DOHH2 (cell line): Measurements from ENCODE around the gene C1RL.

ENCODE experiments used
- H3F3A ChIP-seq: fragments of 200-600 bp; sonication (generic), shearing (Covaris generic); 2 replicates; pipeline ENCODE4 v1.6.0; 2016; ENCODE audit warnings: antibody characterized with exemption, mild to moderate bottlenecking; ENCODE audit not compliant: control insufficient read depth, insufficient read depth
- H3K27ac ChIP-seq: fragments of 200-600 bp; sonication (generic); 2 replicates; pipeline ENCODE4 v1.5.1; 2014; ENCODE audit warnings: low read depth, mild to moderate bottlenecking, low read length, moderate library complexity
- H3K27me3 ChIP-seq: fragments of 200-600 bp; sonication (generic); 2 replicates; pipeline ENCODE4 v1.6.1; 2014; ENCODE audit warnings: mild to moderate bottlenecking, low read length, mixed read lengths; ENCODE audit not compliant: control insufficient read depth
- H3K36me3 ChIP-seq: fragments of 200-600 bp; sonication (generic); 2 replicates; pipeline ENCODE4 v1.6.1; 2014; ENCODE audit warnings: mild to moderate bottlenecking, low read length, moderate library complexity, mixed read lengths; ENCODE audit not compliant: control insufficient read depth
- H3K4me1 ChIP-seq: fragments of 200-600 bp; sonication (generic); 2 replicates; pipeline ENCODE4 v1.6.1; 2014; ENCODE audit warnings: mild to moderate bottlenecking, low read length, mixed read lengths; ENCODE audit not compliant: control insufficient read depth
- H3K4me2 ChIP-seq: fragments of 200-600 bp; sonication (generic); 2 replicates; pipeline ENCODE4 v1.6.0; 2014; ENCODE audit warnings: mild to moderate bottlenecking, low read length, moderate library complexity
- H3K4me3 ChIP-seq: fragments of 200-600 bp; sonication (generic); 2 replicates; pipeline ENCODE4 v1.5.1; 2014; ENCODE audit warnings: mild to moderate bottlenecking, low read length, mixed read lengths
- H3K79me2 ChIP-seq: fragments of 200-600 bp; sonication (generic); 2 replicates; pipeline ENCODE4 v1.6.1; 2014; ENCODE audit warnings: mild to moderate bottlenecking, low read length, mixed read lengths; ENCODE audit not compliant: control insufficient read depth
- H3K9me2 ChIP-seq: fragments of 200-600 bp; sonication (generic); replicated peaks from 2 replicates; pipeline ENCODE4 v1.6.1; 2014; ENCODE audit warnings: mild to moderate bottlenecking, low read length, mixed read lengths; ENCODE audit not compliant: control insufficient read depth
- H3K9me3 ChIP-seq: fragments of 200-600 bp; sonication (generic); 2 replicates; pipeline ENCODE4 v1.6.1; 2014; ENCODE audit warnings: antibody characterized with exemption, low read length, mixed read lengths; ENCODE audit not compliant: control insufficient read depth, insufficient read depth
- H4K20me1 ChIP-seq: fragments of 200-600 bp; sonication (generic); 2 replicates; pipeline ENCODE4 v1.6.0; 2014; ENCODE audit warnings: low read depth, mild to moderate bottlenecking, antibody characterized with exemption, low read length, moderate library complexity; ENCODE audit not compliant: control insufficient read depth, insufficient read depth
- CTCF ChIP-seq: fragments of 200-600 bp; sonication (generic); IDR thresholded peaks from one replicate; pipeline ENCODE4 v1.5.1; 2014; ENCODE audit warnings: antibody characterized with exemption, mild to moderate bottlenecking, low read depth, low read length; ENCODE audit not compliant: poor library complexity, severe bottlenecking
- EZH2phosphoT487 ChIP-seq: fragments of 200-600 bp; sonication (generic); IDR thresholded peaks from 2 replicates; pipeline ENCODE4 v1.6.1; 2017; ENCODE audit warnings: borderline replicate concordance, mild to moderate bottlenecking, antibody characterized with exemption, low read length, moderate library complexity, mixed read lengths

The C1RL gene

GRCh38 chr12:7096979-7097378, 12.0 kb downstream of the C1RL start:
- no peaks in the 10 kb centered on the region for H3K4me1 ChIP-seq
- peaks cover 15% of the 10 kb centered on the region; the same call in 1 of the 2 replicates for H3K27me3 ChIP-seq

DNA sequence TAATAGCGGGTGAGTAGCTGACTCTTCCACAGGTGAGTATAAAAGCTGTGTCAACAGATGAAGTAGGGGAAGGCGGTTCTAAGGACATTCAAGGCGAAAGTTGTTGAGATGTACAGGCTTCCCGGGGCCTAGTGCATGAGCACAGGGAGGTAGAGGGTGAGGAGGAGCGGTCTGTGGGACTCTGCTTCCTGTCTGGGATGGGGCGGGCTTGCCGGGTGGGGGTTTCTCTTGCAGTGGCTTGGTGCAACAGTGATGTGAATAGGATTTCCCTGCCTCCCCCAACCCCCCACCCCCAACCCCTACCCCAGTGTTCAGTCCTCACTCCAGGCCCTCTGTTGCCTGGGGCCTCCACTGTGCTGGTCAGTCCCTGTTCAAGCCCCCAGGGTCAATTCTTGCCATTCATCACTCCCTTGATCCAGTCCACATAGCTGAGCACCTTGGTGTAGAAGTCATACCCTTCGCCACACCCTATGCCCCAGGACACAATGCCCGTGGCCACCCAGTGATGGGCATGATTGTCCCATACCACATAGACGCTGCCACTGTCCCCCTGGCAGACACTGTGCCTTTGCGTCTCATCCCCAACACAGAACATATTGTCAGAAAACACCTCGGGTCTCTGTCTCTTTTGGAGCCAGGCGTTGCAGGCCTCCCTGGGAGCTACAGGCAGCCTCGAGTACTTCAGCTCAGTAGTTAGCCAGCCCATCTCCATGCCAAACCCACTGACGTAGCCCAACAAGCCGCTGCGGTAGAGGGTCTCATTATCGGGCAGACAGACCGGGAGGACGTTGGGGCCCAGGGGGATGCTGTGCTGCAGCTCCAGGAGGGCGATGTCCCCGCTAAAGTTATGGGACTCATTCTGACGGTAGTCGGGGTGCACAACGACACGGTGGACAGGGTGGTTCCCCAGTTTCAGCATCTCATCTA, 12.7 kb downstream of the C1RL start:
- Histone ChIP-seq H3K4me1 (no peaks in the 10 kb centered on the region), H3K4me2 (no peak overlapping the region), H3K9me2 (no peaks in the 10 kb centered on the region), H3K36me3 (no peaks in the 10 kb centered on the region), H3K79me2 (no peaks in the 10 kb centered on the region), H3F3A (no peaks in the 10 kb centered on the region), H4K20me1 (no peaks in the 10 kb centered on the region), H3K27ac (no peak overlapping the region), H3K9me3 (no peaks in the 10 kb centered on the region), H3K27me3 (peaks cover 22% of the 10 kb centered on the region), H3K4me3 (no peak overlapping the region)
- TF ChIP-seq CTCF: no peak
- no peak for TF ChIP-seq EZH2phosphoT487

More at GRCh38 chr12:7096979-7097378, 12.0 kb downstream of the C1RL start:
- H3K36me3 ChIP-seq: no peaks in the 10 kb centered on the region
- no peak overlapping the region for H3K27ac ChIP-seq
- TF ChIP-seq EZH2phosphoT487 (no peak), CTCF (no peak)
- H3K9me3 ChIP-seq: no peaks in the 10 kb centered on the region
- no peak overlapping the region for H3K4me3 ChIP-seq
- H3K79me2 ChIP-seq: no peaks in the 10 kb centered on the region
- no peaks in the 10 kb centered on the region for H3K9me2 ChIP-seq
- H4K20me1 ChIP-seq: no peaks in the 10 kb centered on the region
- no peaks in the 10 kb centered on the region for H3F3A ChIP-seq
- no peak overlapping the region for H3K4me2 ChIP-seq

DNA sequence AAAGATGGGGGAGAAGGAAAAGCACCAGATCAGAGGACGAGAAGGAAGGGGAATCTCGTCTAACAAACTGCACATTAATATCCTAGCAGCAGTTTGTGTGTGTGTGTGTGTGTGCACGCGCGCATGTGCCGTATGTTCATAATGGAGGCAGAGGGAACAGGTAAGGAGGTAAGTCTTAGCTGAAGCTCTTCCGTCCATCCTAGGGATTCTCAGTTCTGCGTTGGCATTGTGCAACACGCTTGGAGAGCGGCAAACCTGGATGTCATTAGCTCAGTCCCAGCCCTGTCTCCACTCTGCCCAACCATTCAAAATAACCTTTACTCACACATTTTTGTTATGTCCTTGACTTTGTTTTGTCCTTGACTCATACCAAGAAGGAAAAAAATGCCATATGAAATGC, 15.1 kb downstream of the C1RL start:
- no peaks in the 10 kb centered on the region for H3F3A ChIP-seq

More for the DNA sequence above, 15.1 kb downstream of the C1RL start:
- H3K27me3 ChIP-seq: peaks cover 40% of the 10 kb centered on the region
- no peak overlapping the region for H3K27ac ChIP-seq
- no peaks in the 10 kb centered on the region for H3K9me3 ChIP-seq
- TF ChIP-seq EZH2phosphoT487 (no peak), CTCF (no peak)
- no peaks in the 10 kb centered on the region for H3K9me2 ChIP-seq
- H4K20me1 ChIP-seq: no peaks in the 10 kb centered on the region
- no peaks in the 10 kb centered on the region for H3K36me3 ChIP-seq
- no peak overlapping the region for H3K4me3 ChIP-seq
- H3K4me1 ChIP-seq: no peaks in the 10 kb centered on the region
- no peak overlapping the region for H3K4me2 ChIP-seq
- no peaks in the 10 kb centered on the region for H3K79me2 ChIP-seq
